ENCODE measurements around the gene SPRY1. TPM values are rescaled to one million over a fixed set of nuclear protein-coding genes. Genes with fewer than 3 reads are reported as not detected.

The SPRY1 gene
- polyA plus RNA-seq, 1 donor from 2014 or later: 0.58 TPM

- H3K9me3 ChIP-seq (ENCODE audit: low read length): no peaks in the 10 kb centered on the region
- H3K4me3 ChIP-seq (ENCODE audit: low read length): no peak overlapping the region
- no peak overlapping the region for H2AFZ ChIP-seq (ENCODE audit: low read depth, low read length)
- H3K4me2 ChIP-seq (ENCODE audit: low read length): no peak overlapping the region
- no peak for TF ChIP-seq EZH2 (IDR thresholded peaks at IDR 0.05; ENCODE audit: borderline replicate concordance, insufficient read depth, low read length, poor library complexity, severe bottlenecking)
- no peak for TF ChIP-seq POLR2AphosphoS5 (IDR thresholded peaks at IDR 0.05)
- no peak for TF ChIP-seq TAF1 (IDR thresholded peaks at IDR 0.05; ENCODE audit: low read depth)
- TF ChIP-seq REST (IDR thresholded peaks at IDR 0.05; ENCODE audit: borderline replicate concordance): no peak
- TF ChIP-seq RAD21 (conservative IDR thresholded peaks at IDR 0.05): no peak
- TF ChIP-seq, protein P1, sequence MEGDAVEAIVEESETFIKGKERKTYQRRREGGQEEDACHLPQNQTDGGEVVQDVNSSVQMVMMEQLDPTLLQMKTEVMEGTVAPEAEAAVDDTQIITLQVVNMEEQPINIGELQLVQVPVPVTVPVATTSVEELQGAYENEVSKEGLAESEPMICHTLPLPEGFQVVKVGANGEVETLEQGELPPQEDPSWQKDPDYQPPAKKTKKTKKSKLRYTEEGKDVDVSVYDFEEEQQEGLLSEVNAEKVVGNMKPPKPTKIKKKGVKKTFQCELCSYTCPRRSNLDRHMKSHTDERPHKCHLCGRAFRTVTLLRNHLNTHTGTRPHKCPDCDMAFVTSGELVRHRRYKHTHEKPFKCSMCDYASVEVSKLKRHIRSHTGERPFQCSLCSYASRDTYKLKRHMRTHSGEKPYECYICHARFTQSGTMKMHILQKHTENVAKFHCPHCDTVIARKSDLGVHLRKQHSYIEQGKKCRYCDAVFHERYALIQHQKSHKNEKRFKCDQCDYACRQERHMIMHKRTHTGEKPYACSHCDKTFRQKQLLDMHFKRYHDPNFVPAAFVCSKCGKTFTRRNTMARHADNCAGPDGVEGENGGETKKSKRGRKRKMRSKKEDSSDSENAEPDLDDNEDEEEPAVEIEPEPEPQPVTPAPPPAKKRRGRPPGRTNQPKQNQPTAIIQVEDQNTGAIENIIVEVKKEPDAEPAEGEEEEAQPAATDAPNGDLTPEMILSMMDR (IDR thresholded peaks at IDR 0.05; ENCODE audit: poor library complexity, severe bottlenecking): no peak
- TF ChIP-seq MXI1 (conservative IDR thresholded peaks at IDR 0.05; ENCODE audit: poor library complexity, severe bottlenecking): no peak
- no peak for TF ChIP-seq SMC3 (conservative IDR thresholded peaks at IDR 0.05; ENCODE audit: poor library complexity)
- no peak for TF ChIP-seq EP300 (conservative IDR thresholded peaks at IDR 0.05; ENCODE audit: poor library complexity, severe bottlenecking)
- no peaks in the 10 kb centered on the region for H3K27me3 ChIP-seq (ENCODE audit: insufficient read depth, low read depth, low read length)
- H3K79me2 ChIP-seq (replicated peaks; ENCODE audit: insufficient read depth, low read length): no peaks in the 10 kb centered on the region
- no peaks in the 10 kb centered on the region for H3K36me3 ChIP-seq (ENCODE audit: insufficient read depth, low read length)
- H3K9me2 ChIP-seq (ENCODE audit: insufficient read depth, low read length): no peaks in the 10 kb centered on the region
- no peaks in the 10 kb centered on the region for H3F3A ChIP-seq (ENCODE audit: insufficient read depth, low read length, poor library complexity, severe bottlenecking)
- H3K9ac ChIP-seq (ENCODE audit: low read length): no peak overlapping the region
- H4K20me1 ChIP-seq (ENCODE audit: insufficient read depth): no peaks in the 10 kb centered on the region
- H3K27ac ChIP-seq (ENCODE audit: low read length): no peak overlapping the region
Measured at GRCh38 chr4:123430031-123430430, 33.4 kb downstream of the SPRY1 start.

DNA sequence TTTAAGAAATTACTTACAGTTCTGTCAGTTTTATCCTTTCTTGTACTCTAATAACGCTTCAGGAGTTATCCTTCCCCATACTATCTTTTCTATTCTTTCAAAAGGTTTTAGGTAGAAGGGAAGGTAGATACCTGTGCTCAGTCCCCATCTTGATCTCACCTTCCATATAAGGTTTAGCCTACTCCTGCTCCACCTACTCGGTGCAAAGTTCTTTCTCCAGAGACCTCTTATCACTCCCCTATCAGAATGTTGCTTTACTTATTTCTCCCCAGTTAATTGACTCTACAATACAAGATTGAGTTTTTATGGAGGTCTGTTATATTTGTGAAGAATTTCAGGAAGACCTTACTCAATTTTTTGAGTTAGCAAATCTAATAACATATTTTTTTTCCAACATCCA lies 33.9 kb downstream of the SPRY1 start:
- Histone ChIP-seq H3K27me3 (ENCODE audit: insufficient read depth, low read depth, low read length) (no peaks in the 10 kb centered on the region), H3K4me3 (ENCODE audit: low read length) (no peak overlapping the region), H3K9me2 (ENCODE audit: insufficient read depth, low read length) (no peaks in the 10 kb centered on the region), H3K9me3 (ENCODE audit: low read length) (no peaks in the 10 kb centered on the region), H3F3A (ENCODE audit: insufficient read depth, low read length, poor library complexity, severe bottlenecking) (no peaks in the 10 kb centered on the region), H2AFZ (ENCODE audit: low read depth, low read length) (no peak overlapping the region), H3K9ac (ENCODE audit: low read length) (no peak overlapping the region), H4K20me1 (ENCODE audit: insufficient read depth) (no peaks in the 10 kb centered on the region), H3K36me3 (ENCODE audit: insufficient read depth, low read length) (no peaks in the 10 kb centered on the region), H3K27ac (ENCODE audit: low read length) (no peak overlapping the region), H3K79me2 (replicated peaks; ENCODE audit: insufficient read depth, low read length) (no peaks in the 10 kb centered on the region), H3K4me2 (ENCODE audit: low read length) (no peak overlapping the region)
- TF ChIP-seq MXI1 (conservative IDR thresholded peaks at IDR 0.05; ENCODE audit: poor library complexity, severe bottlenecking) (no peak), REST (IDR thresholded peaks at IDR 0.05; ENCODE audit: borderline replicate concordance) (no peak), POLR2AphosphoS5 (IDR thresholded peaks at IDR 0.05) (no peak), TAF1 (IDR thresholded peaks at IDR 0.05; ENCODE audit: low read depth) (no peak), EP300 (conservative IDR thresholded peaks at IDR 0.05; ENCODE audit: poor library complexity, severe bottlenecking) (no peak), RAD21 (conservative IDR thresholded peaks at IDR 0.05) (no peak), SMC3 (conservative IDR thresholded peaks at IDR 0.05; ENCODE audit: poor library complexity) (no peak), EZH2 (IDR thresholded peaks at IDR 0.05; ENCODE audit: borderline replicate concordance, insufficient read depth, low read length, poor library complexity, severe bottlenecking) (no peak)
- TF ChIP-seq, protein P1 (IDR thresholded peaks at IDR 0.05; ENCODE audit: poor library complexity, severe bottlenecking): no peak
